Measurements from ENCODE around the gene OCLN. TPM values are rescaled to one million over a fixed set of nuclear protein-coding genes. Genes with fewer than 3 reads are reported as not detected.
"Not testable (repeated sequence)": the region's sequence is repeated elsewhere in the genome, so short reads cannot be mapped to it uniquely, and the experiment has no call there.

OCLN gene
- polyA plus RNA-seq, 1 donor from 2014 or later: 6.5 TPM

- H3K27ac ChIP-seq (ENCODE audit: low read length); H3K27me3 ChIP-seq (ENCODE audit: insufficient read depth, low read depth, low read length); H3K36me3 ChIP-seq (ENCODE audit: insufficient read depth, low read length); H3K4me2 ChIP-seq (ENCODE audit: low read length); H4K20me1 ChIP-seq (ENCODE audit: insufficient read depth); H3K4me3 ChIP-seq (ENCODE audit: low read length); H3K79me2 ChIP-seq (replicated peaks; ENCODE audit: insufficient read depth, low read length); H3K9me3 ChIP-seq (ENCODE audit: low read length); H2AFZ ChIP-seq (ENCODE audit: low read depth, low read length); H3K9ac ChIP-seq (ENCODE audit: low read length); H3K9me2 ChIP-seq (ENCODE audit: insufficient read depth, low read length); H3F3A ChIP-seq (ENCODE audit: insufficient read depth, low read length, poor library complexity, severe bottlenecking): not testable (repeated sequence)
Observed at GRCh38 chr5:69596114-69596840, 103.7 kb downstream of the OCLN start.

DNA sequence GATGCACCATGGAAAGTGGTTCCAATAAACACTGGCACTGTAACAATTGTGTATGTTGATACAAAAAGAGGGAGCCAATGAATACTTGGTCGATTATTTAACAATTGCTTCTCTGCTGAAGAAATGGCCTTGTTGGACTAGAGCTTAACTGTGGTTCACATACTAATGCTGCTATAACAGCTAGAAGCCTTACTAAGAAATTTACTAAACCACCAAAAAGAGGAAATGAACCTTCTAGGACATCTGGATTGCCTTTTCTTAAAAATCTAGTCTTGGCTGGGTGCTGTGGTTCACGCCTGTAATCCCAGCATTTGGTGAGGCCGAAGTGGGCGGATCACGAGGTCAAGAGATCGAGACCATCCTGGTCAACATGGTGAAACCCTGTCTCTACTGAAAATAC lies 109.4 kb downstream of the OCLN start:
- not testable (repeated sequence) for H3K27ac ChIP-seq (ENCODE audit: low read length); H4K20me1 ChIP-seq (ENCODE audit: insufficient read depth); H3K9me2 ChIP-seq (ENCODE audit: insufficient read depth, low read length); H3K9me3 ChIP-seq (ENCODE audit: low read length); H3K36me3 ChIP-seq (ENCODE audit: insufficient read depth, low read length); H3K9ac ChIP-seq (ENCODE audit: low read length); H3K27me3 ChIP-seq (ENCODE audit: insufficient read depth, low read depth, low read length); H3F3A ChIP-seq (ENCODE audit: insufficient read depth, low read length, poor library complexity, severe bottlenecking); H2AFZ ChIP-seq (ENCODE audit: low read depth, low read length); H3K4me2 ChIP-seq (ENCODE audit: low read length); H3K4me3 ChIP-seq (ENCODE audit: low read length); H3K79me2 ChIP-seq (replicated peaks; ENCODE audit: insufficient read depth, low read length)

DNA sequence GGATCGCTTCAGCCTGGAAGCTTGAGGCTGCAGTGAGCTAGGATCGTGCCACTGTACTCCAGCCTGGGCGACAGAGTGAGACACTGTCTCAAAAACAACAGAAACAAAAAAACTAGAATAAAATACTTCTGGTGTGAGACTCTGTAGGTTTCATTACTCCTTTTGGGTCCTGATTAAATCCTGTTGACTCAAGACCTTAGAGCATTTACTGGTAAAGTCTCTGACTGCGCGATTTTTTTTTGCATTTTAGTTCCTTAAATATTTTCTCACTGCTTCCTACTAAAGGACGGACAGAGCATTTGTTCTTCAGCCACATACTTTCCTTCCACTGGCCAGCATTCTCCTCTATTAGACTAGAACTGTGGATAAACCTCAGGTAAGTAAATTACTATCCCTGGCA lies 114.2 kb downstream of the OCLN start:
- H3K4me3 ChIP-seq (ENCODE audit: low read length); H4K20me1 ChIP-seq (ENCODE audit: insufficient read depth); H3K79me2 ChIP-seq (replicated peaks; ENCODE audit: insufficient read depth, low read length); H3K9me2 ChIP-seq (ENCODE audit: insufficient read depth, low read length); H3K36me3 ChIP-seq (ENCODE audit: insufficient read depth, low read length); H3K9ac ChIP-seq (ENCODE audit: low read length); H3F3A ChIP-seq (ENCODE audit: insufficient read depth, low read length, poor library complexity, severe bottlenecking); H3K9me3 ChIP-seq (ENCODE audit: low read length); H2AFZ ChIP-seq (ENCODE audit: low read depth, low read length); H3K4me2 ChIP-seq (ENCODE audit: low read length); H3K27ac ChIP-seq (ENCODE audit: low read length); H3K27me3 ChIP-seq (ENCODE audit: insufficient read depth, low read depth, low read length): not testable (repeated sequence)

Small RNAs within 50 kb of the gene (small RNA-seq; reads per million reads assigned to genes)
- gene RN7SL616P: 0 to 0.16 (median 0) reads per million in 3 experiments
- 0 reads per million in 3 experiments for gene RNU6-724P
- gene RPS27P14: 0 to 0.03 (median 0) reads per million in 3 experiments

Other genes with a start within 250 kb of the OCLN start
- 0.38 and 1.6 TPM in 2 replicates for gene CCDC125, start 160.0 kb upstream of the OCLN start, polyA plus RNA-seq
- gene AK6, start 123.3 kb upstream of the OCLN start, polyA plus RNA-seq: 91.0 and 93.5 TPM in 2 replicates
- 197 and 201 TPM in 2 replicates for gene TAF9, start 123.3 kb upstream of the OCLN start, polyA plus RNA-seq
- gene RAD17, start 123.0 kb upstream of the OCLN start, polyA plus RNA-seq: 51.8 and 54.8 TPM in 2 replicates
- 0.56 TPM in 1 of 2 replicates, not detected in the other for gene MARVELD2, start 77.7 kb upstream of the OCLN start, polyA plus RNA-seq
- 20.5 and 22.7 TPM in 2 replicates for gene GTF2H2C, start 67.4 kb downstream of the OCLN start, polyA plus RNA-seq

Data from neural cell (in vitro differentiated cells).